Aorta (tissue), 5 donors: ENCODE results near the gene RAB31. TPM values are rescaled to one million over a fixed set of nuclear protein-coding genes. Genes with fewer than 3 reads are reported as not detected.

Experiments used
- ATAC-seq: fragments of 200-7000 bp; cut with Tn5 transposase; one replicate; pipeline ENCODE4 v1.9.1; 2022; ENCODE audit warnings: moderate library complexity; ENCODE audit not compliant: low FRiP score
- DNase-seq, 2 donors: peaks; one replicate each; pipeline ENCODE4 v3.0.0-alpha.2; 2020
- H3K27ac ChIP-seq, 2 donors: one replicate each; pipeline ENCODE4 v1.5.1; 2013; ENCODE audit warnings: low read length in 2 of 2, mild to moderate bottlenecking in 2 of 2, moderate library complexity in 2 of 2, control low read depth in 1 of 2, inconsistent platforms in 1 of 2, low read depth in 1 of 2
- H3K27me3 ChIP-seq, 2 donors: one replicate each; pipeline ENCODE4 v1.6.1; 2013; ENCODE audit warnings: control low read depth in 1 of 2, low read length in 1 of 2, mild to moderate bottlenecking in 1 of 2, moderate library complexity in 1 of 2; ENCODE audit not compliant: insufficient read depth in 2 of 2, control insufficient read depth in 1 of 2
- H3K36me3 ChIP-seq, 2 donors: one replicate each; pipeline ENCODE4 v1.6.1; 2013; ENCODE audit warnings: control low read depth in 1 of 2, low read length in 1 of 2, mild to moderate bottlenecking in 1 of 2; ENCODE audit not compliant: insufficient read depth in 2 of 2, control insufficient read depth in 1 of 2
- H3K4me1 ChIP-seq, 2 donors: one replicate each; pipeline ENCODE4 v1.6.1; 2013; ENCODE audit warnings: low read length in 2 of 2, control low read depth in 1 of 2, mild to moderate bottlenecking in 1 of 2, moderate library complexity in 1 of 2; ENCODE audit not compliant: insufficient read depth in 2 of 2, control insufficient read depth in 1 of 2
- H3K4me3 ChIP-seq, 2 donors: one replicate each; pipeline ENCODE4 v1.5.1; 2013; ENCODE audit warnings: low read length in 2 of 2, control low read depth in 1 of 2, mild to moderate bottlenecking in 1 of 2
- H3K9me3 ChIP-seq: one replicate; pipeline ENCODE4 v1.6.1; 2013; ENCODE audit warnings: mild to moderate bottlenecking, low read length; ENCODE audit not compliant: control insufficient read depth
- WGBS, 2 donors: extraction: QIAGEN DNeasy Blood & Tissue Kit; methylation state at CpG; one replicate each; pipeline ENCODE4 v1.1.7; 2013; 5-methylcytosine and 5-hydroxymethylcytosine counted together
- intact Hi-C, 2 donors: fragments of 100-400 bp; cut with DNase I; formaldehyde crosslinking; loops; one replicate each; pipeline versions ENCODE4 v1.14.2 to v1.15.0; 2022
- polyA plus RNA-seq, 2 donors: library from polyadenylated mRNA; stranded (reverse); fragments of 200-250 nt; gene quantifications; one replicate each; pipeline ENCODE4 v1.2.3, GENCODE V29; 2013
- total RNA-seq, 2 donors: library from RNA; stranded (reverse); fragmentation: NEBNext Ultra II Directional; extraction: Animal tissue kit (Norgen Biotek cat#: 25700); gene quantifications; one replicate each; pipeline ENCODE4 v1.2.1, GENCODE V29; 2021
- donor health status: healthy with polysubstance abuse.
- donor health status: Bipolar disorder and iron deficiency.
- donor health status: DM: no; HTN: no; CAD: no.
- donor health status: DM: no; HTN: no; CAD: no.
- donor health status: DM: yes; HTN: yes; CAD: no.

RAB31 gene
- total and polyA plus RNA-seq, 4 donors, result 57.6 to 145 (median 90.8) TPM

GRCh38 chr18:9867071-9867594 lies 159.0 kb downstream of the RAB31 start:
- intact Hi-C loops, result no loop called here
- Histone ChIP-seq H3K4me3 (no peak overlapping the region), H3K9me3 (no peaks in the 10 kb centered on the region), H3K27me3 (no peaks in the 10 kb centered on the region), H3K4me1 (no peaks in the 10 kb centered on the region), H3K27ac (no peak overlapping the region), H3K36me3 (no peaks in the 10 kb centered on the region)
- ATAC-seq, result no peak
- 81 to 87% methylated on average over 4 of the region's 4 CpGs for WGBS, 2 donors
- DNase-seq, result no peak

DNA sequence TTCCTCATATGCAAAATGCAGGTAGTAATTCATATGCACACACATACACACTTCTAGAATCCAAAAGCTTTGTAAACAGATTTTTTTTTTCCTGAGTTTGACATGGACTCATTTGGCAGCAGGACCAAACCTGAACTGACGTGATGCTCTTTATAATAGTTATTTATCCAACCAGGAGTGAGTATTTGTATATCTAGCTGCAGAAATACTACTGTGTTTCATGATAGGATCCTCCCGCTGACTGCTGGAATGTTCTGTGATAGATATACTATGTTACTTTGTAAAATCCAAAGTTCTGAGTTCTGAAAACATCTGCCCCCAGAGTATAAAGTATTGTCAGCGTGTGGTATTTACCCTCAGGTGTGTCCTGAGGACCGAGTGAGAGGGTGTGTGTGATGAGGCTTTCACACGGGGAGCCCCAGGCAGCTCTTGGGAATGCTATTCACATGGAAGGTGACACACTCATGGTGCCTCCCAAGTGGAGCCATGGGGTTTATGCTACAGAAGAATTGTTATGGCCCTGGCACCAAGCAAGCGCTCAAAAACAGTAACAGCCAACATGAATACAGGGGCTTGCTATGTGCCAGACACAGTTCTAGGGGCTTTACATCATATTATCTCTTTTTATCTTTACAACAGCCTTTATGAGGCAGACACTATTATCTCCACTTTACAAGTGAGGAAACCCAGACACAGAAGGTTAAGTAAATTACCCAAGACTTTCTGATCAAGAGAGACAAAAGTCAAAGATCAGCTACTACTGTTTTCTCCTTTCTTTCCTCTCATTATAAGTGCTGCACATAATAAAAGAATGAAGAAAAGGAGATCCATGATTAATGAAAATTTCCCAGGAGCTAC lies 161.0 kb downstream of the RAB31 start:
- H3K27ac ChIP-seq, result no peak overlapping the region
- no peaks in the 10 kb centered on the region for H3K4me1 ChIP-seq
- DNase-seq (no peak), ATAC-seq (no peak)
- H3K36me3 ChIP-seq, result no peaks in the 10 kb centered on the region
- H3K4me3 ChIP-seq, result no peak overlapping the region
- intact Hi-C loops, result no loop called here
- H3K9me3 ChIP-seq, result no peaks in the 10 kb centered on the region
- WGBS, 2 donors, result 70 to 76% methylated on average over 6 of the region's 6 CpGs
- H3K27me3 ChIP-seq, result no peaks in the 10 kb centered on the region

- intact Hi-C loops, result no loop called here
- peak; percentile 19 for ATAC-seq
- DNase-seq, result no peak
- Histone ChIP-seq H3K27ac (no peak overlapping the region), H3K4me3 (no peak overlapping the region), H3K9me3 (no peaks in the 10 kb centered on the region), H3K36me3 (no peaks in the 10 kb centered on the region), H3K4me1 (no peaks in the 10 kb centered on the region), H3K27me3 (no peaks in the 10 kb centered on the region)
- WGBS, 2 donors, result 68 to 69% methylated on average over 9 of the region's 9 CpGs
Observed at GRCh38 chr18:9869715-9870430, 161.8 kb downstream of the RAB31 start.

DNA sequence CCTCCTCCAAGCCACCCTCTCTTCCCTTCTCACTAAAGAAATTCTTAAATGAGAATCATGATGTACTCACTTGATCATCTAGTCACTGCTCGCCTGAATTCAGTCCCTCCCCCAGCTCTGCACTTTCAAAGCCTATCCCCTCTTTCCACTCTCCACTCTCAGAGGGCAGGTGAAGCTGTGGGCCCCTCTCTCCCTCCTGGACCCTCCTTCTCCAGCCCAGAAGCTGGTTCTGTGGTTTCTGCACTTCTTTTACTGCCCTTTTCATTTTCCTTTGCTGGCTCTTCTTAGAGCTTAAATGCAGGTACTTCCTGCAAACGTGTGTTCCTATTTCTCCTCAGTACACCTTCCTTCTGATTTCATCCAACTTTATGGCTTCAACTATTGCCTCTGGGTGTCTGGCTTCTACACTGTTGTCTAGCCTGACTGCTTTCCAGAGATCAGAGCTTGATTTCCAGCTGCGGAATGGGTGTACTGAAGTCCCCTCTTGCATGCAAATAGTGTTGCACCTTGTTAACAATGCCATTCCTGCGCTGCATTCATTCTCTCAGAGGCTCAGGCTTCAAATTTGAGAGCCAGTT lies 162.4 kb downstream of the RAB31 start:
- H3K9me3 ChIP-seq, result no peaks in the 10 kb centered on the region
- ATAC-seq (no peak), DNase-seq (no peak)
- H3K27me3 ChIP-seq, result no peaks in the 10 kb centered on the region
- intact Hi-C loops, result no loop called here
- H3K36me3 ChIP-seq, result no peaks in the 10 kb centered on the region
- no peaks in the 10 kb centered on the region for H3K4me1 ChIP-seq
- H3K27ac ChIP-seq, result no peak overlapping the region
- H3K4me3 ChIP-seq, result no peak overlapping the region
- WGBS, 2 donors, result 81 to 83% methylated on average over 4 of the region's 4 CpGs

DNA sequence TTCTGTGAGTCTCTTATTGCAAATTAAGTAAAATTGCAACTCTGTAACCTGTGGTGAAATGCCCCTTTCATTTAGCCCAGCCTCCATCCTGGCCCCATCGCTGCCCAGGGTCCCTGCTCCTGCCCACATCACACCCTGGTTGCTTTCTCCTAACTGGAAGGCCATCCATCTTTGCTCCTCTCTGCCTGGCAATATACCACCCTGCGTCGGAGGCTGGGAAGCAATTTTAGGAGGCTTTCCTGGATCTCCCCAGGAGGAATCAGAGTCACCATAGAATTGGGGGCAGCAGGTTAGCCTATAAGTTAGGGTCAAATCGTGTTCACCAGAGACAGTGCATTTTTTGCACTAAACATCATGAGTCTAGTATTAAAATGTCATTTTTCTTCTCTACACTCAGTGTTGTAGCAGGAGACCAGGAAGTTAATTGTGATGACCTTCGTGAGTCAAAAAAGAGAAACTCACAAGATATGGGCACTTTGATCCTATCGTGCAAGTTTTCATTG lies 163.2 kb downstream of the RAB31 start:
- Histone ChIP-seq H3K36me3 (no peaks in the 10 kb centered on the region), H3K9me3 (no peaks in the 10 kb centered on the region), H3K4me1 (no peaks in the 10 kb centered on the region), H3K4me3 (no peak overlapping the region), H3K27ac (no peak overlapping the region), H3K27me3 (no peaks in the 10 kb centered on the region)
- no peak for DNase-seq
- ATAC-seq, result no peak
- 83% methylated on average over 6 of the region's 6 CpGs for WGBS, 2 donors
- intact Hi-C loops, result no loop called here

DNA sequence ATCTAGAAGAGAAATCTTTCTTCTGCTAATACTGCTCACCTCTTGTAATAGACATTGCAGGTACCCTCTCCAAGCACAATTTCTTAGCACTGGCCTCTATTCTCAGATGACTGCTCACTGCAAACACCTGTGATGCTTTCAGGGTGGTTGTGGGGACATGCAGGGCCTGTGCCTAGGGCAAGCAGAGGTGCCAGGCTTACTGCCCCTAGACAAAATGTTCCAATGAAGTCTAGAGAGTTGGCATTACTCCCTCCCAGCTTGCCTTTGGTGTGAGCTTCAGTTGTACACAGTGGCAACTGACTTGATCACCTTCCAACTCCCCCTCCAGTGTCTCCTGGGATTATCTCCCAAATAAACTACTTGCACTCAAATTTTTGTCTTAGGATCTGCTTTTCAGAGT lies 164.7 kb downstream of the RAB31 start:
- ATAC-seq (no peak), DNase-seq (no peak)
- Histone ChIP-seq H3K36me3 (no peaks in the 10 kb centered on the region), H3K9me3 (no peaks in the 10 kb centered on the region), H3K4me3 (no peak overlapping the region), H3K27ac (no peak overlapping the region), H3K27me3 (no peaks in the 10 kb centered on the region), H3K4me1 (no peaks in the 10 kb centered on the region)
- intact Hi-C loops, result no loop called here

DNA sequence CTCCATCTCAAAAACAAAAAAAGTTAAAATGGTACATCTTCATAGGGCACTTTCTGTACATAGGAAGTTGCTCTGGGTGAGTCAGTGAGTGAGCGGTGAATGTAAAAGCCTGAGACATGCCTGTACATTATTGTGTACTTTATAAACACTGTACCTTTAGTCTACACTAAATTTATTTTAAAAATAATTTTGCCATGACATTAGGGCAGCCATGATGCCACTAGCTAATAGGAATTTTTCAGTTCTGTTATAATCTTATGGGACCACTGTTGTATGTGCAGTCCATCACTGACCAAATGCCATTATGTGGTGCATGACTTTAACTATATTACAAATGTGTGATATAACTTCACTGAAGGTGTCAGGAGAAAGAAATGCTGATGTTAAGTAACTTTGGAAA lies 166.6 kb downstream of the RAB31 start:
- intact Hi-C loops, result no loop called here
- ATAC-seq (no peak), DNase-seq (no peak)
- Histone ChIP-seq H3K36me3 (no peaks in the 10 kb centered on the region), H3K27me3 (no peaks in the 10 kb centered on the region), H3K9me3 (no peaks in the 10 kb centered on the region), H3K4me3 (no peak overlapping the region), H3K4me1 (no peaks in the 10 kb centered on the region), H3K27ac (no peak overlapping the region)
- 100% methylated on average over 1 of the region's 1 CpG for WGBS, 2 donors

DNA sequence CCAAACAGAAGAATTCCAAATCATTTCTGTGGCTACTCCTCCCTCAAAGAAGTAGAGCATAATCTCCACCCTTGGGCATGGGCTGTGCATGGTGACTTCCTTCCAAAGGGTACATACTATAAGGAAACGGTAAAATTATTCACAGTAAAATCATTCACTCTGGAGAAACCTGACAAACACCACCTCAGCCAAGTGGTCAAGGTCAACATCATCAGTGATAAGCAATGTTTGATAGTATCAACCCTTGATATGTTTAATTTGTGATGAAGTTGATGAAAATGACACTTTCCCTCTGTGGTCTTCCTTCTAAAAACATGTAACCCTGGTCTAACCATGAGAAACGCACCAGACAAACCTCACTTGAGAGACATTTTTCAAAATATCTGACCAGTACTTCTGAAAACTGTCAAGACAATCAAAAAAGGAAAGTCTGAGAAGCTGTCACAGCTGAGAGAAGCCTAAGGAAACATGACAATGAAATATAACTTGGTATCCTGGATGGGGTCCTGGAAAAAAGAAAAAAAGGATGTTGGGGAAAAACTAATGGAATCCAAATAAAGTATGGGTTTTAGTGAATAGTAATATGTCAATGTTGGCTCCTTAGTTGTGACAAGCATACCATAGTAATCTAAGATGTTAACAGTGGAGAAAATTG lies 168.2 kb downstream of the RAB31 start:
- Histone ChIP-seq H3K36me3 (no peaks in the 10 kb centered on the region), H3K27ac (peak overlapping the region in 1 of 2 donors; percentile 57), H3K4me3 (no peak overlapping the region), H3K4me1 (no peaks in the 10 kb centered on the region), H3K27me3 (no peaks in the 10 kb centered on the region), H3K9me3 (no peaks in the 10 kb centered on the region)
- WGBS, 2 donors, result 33 to 49% methylated on average over 2 of the region's 2 CpGs
- DNase-seq (no peak), ATAC-seq (no peak)
- intact Hi-C loops, result no loop called here
